HEK293 (cell line): ENCODE data around the gene VPS9D1.

Experiments used
- CTCF ChIA-PET: fragments of 350-600 bp; formaldehyde crosslinking; extraction: SDS; loops from one replicate; lab custom pipeline; 2021; ENCODE audit warnings: antibody characterized with exemption; lab: Yijun Ruan, JAX
- POLR2A ChIA-PET: fragments of 300-600 bp; formaldehyde crosslinking; extraction: SDS; loops from one replicate; lab custom pipeline; 2020; ENCODE audit warnings: antibody characterized with exemption, inconsistent platforms; lab: Yijun Ruan, JAX
- H3K27ac ChIP-seq: fragments of 200-500 bp; sonication (Bioruptor generic); 2 replicates; pipeline ENCODE4 v1.5.1; 2014; ENCODE audit warnings: low read depth, low read length, control low read depth, inconsistent platforms; ENCODE audit errors: extremely low read depth
- H3K36me3 ChIP-seq, 2 experiments: fragments of 200-500 bp in 1 of 2; sonication (Bioruptor generic) in 1 of 2; 1 replicate in 1 of 2; 2 replicates in 1 of 2; pipeline ENCODE4 v1.5.1; 2014 to 2017; ENCODE audit warnings: inconsistent platforms in 2 of 2, low read length in 2 of 2; ENCODE audit not compliant: control insufficient read depth in 2 of 2, insufficient read depth in 1 of 2
- H3K4me1 ChIP-seq: fragments of 200-500 bp; sonication (Bioruptor generic); 2 replicates; pipeline ENCODE4 v1.5.1; 2014; ENCODE audit warnings: mild to moderate bottlenecking, low read length, inconsistent platforms; ENCODE audit not compliant: control insufficient read depth, insufficient read depth
- H3K4me3 ChIP-seq: 2 replicates; pipeline ENCODE4 v1.5.1; 2011; ENCODE audit warnings: low read depth, mild to moderate bottlenecking, control low read depth, low read length, moderate library complexity
- H3K9me3 ChIP-seq: fragments of 200-500 bp; sonication (Bioruptor generic); 2 replicates; pipeline ENCODE4 v1.5.1; 2014; ENCODE audit warnings: low read depth, low read length, inconsistent platforms; ENCODE audit not compliant: control insufficient read depth, insufficient read depth
- GLIS2 ChIP-seq: fragments of 450-650 bp; formaldehyde crosslinking; IDR thresholded peaks from 2 replicates; pipeline ENCODE4 v1.5.1; 2016; ENCODE audit warnings: missing biosample characterization, missing genetic modification characterization
- ZBTB21 ChIP-seq: fragments of 450-650 bp; formaldehyde crosslinking; IDR thresholded peaks from 2 replicates; pipeline ENCODE4 v1.5.1; 2017; ENCODE audit warnings: missing biosample characterization, missing genetic modification characterization
- ZBTB8A ChIP-seq: fragments of 450-650 bp; formaldehyde crosslinking; IDR thresholded peaks from 2 replicates; pipeline ENCODE4 v1.5.1; 2016; ENCODE audit warnings: missing biosample characterization, missing genetic modification characterization
- ZNF248 ChIP-seq: fragments of 450-650 bp; formaldehyde crosslinking; IDR thresholded peaks from 2 replicates; pipeline ENCODE4 v1.5.1; 2017; ENCODE audit warnings: missing biosample characterization, missing genetic modification characterization
- ZNF266 ChIP-seq: fragments of 450-650 bp; formaldehyde crosslinking; IDR thresholded peaks from 2 replicates; pipeline ENCODE4 v1.5.1; 2016; ENCODE audit warnings: missing biosample characterization, missing genetic modification characterization, low read depth
- ZNF600 ChIP-seq: fragments of 450-650 bp; formaldehyde crosslinking; IDR thresholded peaks from 2 replicates; pipeline ENCODE4 v1.5.1; 2016; ENCODE audit warnings: missing biosample characterization, missing genetic modification characterization
- TF ChIP-seq, protein P1 (sequence below): fragments of 450-650 bp; formaldehyde crosslinking; IDR thresholded peaks from 2 replicates; pipeline ENCODE4 v1.5.1; 2016; ENCODE audit warnings: missing biosample characterization, missing genetic modification characterization, borderline replicate concordance
- TF ChIP-seq, protein P2 (sequence below): sonication (generic); formaldehyde crosslinking; IDR thresholded peaks from 2 replicates; pipeline ENCODE4 v1.8.1; 2022; ENCODE audit warnings: mild to moderate bottlenecking, moderate library complexity, missing genetic modification reagents
- TF ChIP-seq, protein P3 (sequence below): fragments of 450-650 bp; formaldehyde crosslinking; IDR thresholded peaks from 2 replicates; pipeline ENCODE4 v1.5.0; 2017; ENCODE audit warnings: missing biosample characterization, missing genetic modification characterization, borderline replicate concordance
- TF ChIP-seq, protein P4 (sequence below): fragments of 450-650 bp; formaldehyde crosslinking; IDR thresholded peaks from 2 replicates; pipeline ENCODE4 v1.5.1; 2016; ENCODE audit warnings: missing biosample characterization, missing genetic modification characterization, low read depth

Gene VPS9D1

DNA sequence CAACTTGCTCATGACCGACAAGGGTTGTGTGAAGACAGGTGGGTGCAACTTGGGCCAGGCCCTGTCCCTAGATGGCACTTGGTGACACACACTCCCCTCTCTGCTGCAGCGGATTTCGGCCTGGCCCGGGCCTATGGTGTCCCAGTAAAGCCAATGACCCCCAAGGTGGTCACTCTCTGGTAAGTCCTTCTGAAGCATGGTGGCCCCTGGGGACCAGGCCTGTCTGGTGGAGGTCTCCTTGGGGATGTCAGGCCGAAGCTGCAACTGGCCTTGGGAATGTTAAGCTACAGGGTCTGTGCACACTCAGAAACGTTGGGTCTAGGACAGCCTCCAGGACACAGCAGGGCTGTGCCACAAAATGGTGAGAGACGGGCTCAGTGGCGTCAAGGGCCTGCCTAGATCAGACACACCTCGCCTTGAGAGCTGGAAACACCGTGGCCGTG lies 27.4 kb downstream of the VPS9D1 start:
- H3K36me3 ChIP-seq: peaks cover 0 to 81% of the 10 kb centered on the region in 2 experiments; a peak in 2 of 3 replicates
- no peak overlapping the region for H3K4me3 ChIP-seq
- H3K4me1 ChIP-seq: no peaks in the 10 kb centered on the region
- no peaks in the 10 kb centered on the region for H3K9me3 ChIP-seq
- ChIA-PET CTCF (no interaction called here), POLR2A (interaction anchor here (1.8 kb wide), 1 partner anchor 13 kb away, joined by 4 read pairs; no protein-coding TSS in a partner anchor)
- TF ChIP-seq GLIS2 (tag by site-specific recombination): 0 out of 2 replicates have a peak, but pooled peaks have one; percentile 10
- TF ChIP-seq, protein P1, sequence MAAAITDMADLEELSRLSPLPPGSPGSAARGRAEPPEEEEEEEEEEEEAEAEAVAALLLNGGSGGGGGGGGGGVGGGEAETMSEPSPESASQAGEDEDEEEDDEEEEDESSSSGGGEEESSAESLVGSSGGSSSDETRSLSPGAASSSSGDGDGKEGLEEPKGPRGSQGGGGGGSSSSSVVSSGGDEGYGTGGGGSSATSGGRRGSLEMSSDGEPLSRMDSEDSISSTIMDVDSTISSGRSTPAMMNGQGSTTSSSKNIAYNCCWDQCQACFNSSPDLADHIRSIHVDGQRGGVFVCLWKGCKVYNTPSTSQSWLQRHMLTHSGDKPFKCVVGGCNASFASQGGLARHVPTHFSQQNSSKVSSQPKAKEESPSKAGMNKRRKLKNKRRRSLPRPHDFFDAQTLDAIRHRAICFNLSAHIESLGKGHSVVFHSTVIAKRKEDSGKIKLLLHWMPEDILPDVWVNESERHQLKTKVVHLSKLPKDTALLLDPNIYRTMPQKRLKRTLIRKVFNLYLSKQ (tag by site-specific recombination): no peak
- H3K27ac ChIP-seq: no peak overlapping the region

DNA sequence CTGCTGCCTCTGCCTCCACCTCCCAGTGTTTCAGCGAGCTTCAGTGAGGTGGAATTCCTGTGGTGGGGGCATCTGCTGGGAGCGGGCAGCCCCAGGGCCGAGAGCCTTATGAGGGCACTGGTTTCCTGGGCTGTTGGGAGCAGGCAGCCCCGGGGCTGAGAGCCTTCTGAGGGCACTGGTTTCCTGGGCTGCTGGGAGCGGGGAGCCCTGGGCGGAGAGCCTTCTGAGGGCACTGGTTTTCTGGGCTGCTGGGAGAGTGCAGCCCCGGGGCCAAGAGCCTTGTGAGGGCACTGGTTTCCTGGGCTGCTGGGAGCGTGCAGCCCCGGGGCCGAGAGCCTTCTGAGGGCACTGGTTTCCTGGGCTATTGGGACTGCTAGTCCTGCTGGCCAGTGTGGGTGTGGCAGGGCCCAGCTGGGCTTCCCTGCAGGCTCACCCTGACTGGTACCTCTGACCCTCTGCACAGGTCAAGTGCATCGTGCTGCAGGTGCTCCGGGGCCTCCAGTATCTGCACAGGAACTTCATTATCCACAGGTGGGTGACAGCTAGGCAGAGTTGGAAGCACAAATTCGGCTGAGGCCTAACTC lies 28.6 kb downstream of the VPS9D1 start:
- peaks cover 0 to 71% of the 10 kb centered on the region in 2 experiments; a peak in 2 of 3 replicates for H3K36me3 ChIP-seq
- ChIA-PET POLR2A (no interaction called here), CTCF (interaction anchor here (0.6 kb wide), 1 partner anchor 8 kb away, joined by 3 read pairs; no protein-coding TSS in a partner anchor)
- H3K9me3 ChIP-seq: no peaks in the 10 kb centered on the region
- H3K27ac ChIP-seq: no peak overlapping the region
- no peak for TF ChIP-seq ZNF266 (tag by site-specific recombination)
- TF ChIP-seq ZBTB8A (tag by site-specific recombination): peak; percentile 50
- TF ChIP-seq, protein P2, sequence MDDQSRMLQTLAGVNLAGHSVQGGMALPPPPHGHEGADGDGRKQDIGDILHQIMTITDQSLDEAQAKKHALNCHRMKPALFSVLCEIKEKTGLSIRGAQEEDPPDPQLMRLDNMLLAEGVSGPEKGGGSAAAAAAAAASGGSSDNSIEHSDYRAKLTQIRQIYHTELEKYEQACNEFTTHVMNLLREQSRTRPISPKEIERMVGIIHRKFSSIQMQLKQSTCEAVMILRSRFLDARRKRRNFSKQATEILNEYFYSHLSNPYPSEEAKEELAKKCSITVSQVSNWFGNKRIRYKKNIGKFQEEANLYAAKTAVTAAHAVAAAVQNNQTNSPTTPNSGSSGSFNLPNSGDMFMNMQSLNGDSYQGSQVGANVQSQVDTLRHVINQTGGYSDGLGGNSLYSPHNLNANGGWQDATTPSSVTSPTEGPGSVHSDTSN (CRISPR knock-in tag): no peak
- TF ChIP-seq ZNF248 (tag by site-specific recombination): no peak
- no peaks in the 10 kb centered on the region for H3K4me1 ChIP-seq
- H3K4me3 ChIP-seq: no peak overlapping the region

DNA sequence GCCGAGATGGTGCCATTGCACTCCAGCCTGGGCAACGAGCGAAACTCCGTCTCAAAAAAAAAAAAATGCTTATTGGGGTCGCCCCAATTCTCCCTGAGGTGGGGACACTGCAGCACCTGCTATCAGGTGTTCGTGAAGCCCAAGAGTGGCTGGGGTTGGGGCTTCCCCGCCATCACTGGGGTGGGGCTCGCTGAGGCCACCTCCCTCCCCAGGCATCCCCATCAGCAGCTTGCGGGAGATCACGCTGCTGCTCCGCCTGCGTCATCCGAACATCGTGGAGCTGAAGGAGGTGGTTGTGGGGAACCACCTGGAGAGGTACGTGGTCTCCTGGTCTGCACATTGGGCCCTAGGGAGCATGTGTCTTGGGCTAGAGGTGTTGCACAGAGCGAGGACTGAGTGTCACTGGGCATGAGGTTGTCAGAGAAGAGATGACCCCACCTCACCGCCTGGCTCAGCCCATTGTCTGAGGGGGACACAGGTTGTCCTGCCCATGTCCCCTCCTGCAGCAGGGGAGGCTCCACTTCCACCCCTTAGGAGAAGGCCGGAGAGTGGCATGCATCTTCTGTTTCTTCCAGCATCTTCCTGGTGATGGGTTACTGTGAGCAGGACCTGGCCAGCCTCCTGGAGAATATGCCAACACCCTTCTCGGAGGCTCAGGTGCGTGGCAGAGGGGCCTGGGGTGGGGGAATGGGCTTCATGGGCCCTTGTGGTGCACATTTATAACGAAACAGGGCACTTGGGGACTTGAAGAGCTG lies 29.3 kb downstream of the VPS9D1 start:
- CTCF ChIA-PET: interaction anchor here (0.5 to 0.6 kb wide), 2 partner anchors 9 to 156 kb away, joined by 3 to 4 read pairs; no protein-coding TSS in a partner anchor
- Histone ChIP-seq H3K36me3 (peaks cover 0 to 64% of the 10 kb centered on the region in 2 experiments; a peak in 2 of 3 replicates), H3K4me3 (no peak overlapping the region), H3K27ac (no peak overlapping the region), H3K4me1 (no peaks in the 10 kb centered on the region)
- TF ChIP-seq, protein P3, sequence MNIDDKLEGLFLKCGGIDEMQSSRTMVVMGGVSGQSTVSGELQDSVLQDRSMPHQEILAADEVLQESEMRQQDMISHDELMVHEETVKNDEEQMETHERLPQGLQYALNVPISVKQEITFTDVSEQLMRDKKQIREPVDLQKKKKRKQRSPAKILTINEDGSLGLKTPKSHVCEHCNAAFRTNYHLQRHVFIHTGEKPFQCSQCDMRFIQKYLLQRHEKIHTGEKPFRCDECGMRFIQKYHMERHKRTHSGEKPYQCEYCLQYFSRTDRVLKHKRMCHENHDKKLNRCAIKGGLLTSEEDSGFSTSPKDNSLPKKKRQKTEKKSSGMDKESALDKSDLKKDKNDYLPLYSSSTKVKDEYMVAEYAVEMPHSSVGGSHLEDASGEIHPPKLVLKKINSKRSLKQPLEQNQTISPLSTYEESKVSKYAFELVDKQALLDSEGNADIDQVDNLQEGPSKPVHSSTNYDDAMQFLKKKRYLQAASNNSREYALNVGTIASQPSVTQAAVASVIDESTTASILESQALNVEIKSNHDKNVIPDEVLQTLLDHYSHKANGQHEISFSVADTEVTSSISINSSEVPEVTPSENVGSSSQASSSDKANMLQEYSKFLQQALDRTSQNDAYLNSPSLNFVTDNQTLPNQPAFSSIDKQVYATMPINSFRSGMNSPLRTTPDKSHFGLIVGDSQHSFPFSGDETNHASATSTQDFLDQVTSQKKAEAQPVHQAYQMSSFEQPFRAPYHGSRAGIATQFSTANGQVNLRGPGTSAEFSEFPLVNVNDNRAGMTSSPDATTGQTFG (tag by site-specific recombination): no peak
- TF ChIP-seq, all 188 proteins: peak for 0
- H3K9me3 ChIP-seq: no peaks in the 10 kb centered on the region
- POLR2A ChIA-PET: no interaction called here

DNA sequence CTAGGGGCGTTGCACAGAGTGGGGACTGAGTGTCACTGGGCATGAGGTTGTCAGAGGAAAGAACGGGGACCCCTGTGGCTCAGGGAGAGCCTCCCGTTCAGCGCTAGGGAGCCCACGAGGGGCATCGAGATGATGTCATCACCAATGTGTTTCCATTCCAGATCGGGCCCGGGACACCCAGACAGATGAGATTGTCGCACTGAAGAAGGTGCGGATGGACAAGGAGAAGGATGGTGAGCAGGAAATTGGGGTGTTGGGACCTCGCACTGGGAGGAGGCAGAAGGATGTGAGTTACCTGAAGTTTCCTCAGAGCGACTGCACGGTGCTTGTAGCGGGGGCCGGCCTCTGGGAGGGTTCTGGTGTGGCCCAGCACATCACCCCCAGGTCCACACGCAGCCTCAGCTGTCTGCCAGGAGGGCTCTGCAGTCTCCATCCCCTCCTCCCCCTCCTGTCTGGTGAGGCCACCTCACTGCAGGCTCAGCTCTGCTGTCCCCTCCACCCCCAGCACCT lies 30.3 kb downstream of the VPS9D1 start:
- H3K36me3 ChIP-seq: peaks cover 0 to 55% of the 10 kb centered on the region in 2 experiments; a peak in 2 of 3 replicates
- H3K27ac ChIP-seq: no peak overlapping the region
- CTCF ChIA-PET: interaction anchor here (1.2 kb wide), 1 partner anchor 9 kb away, joined by 4 read pairs; no protein-coding TSS in a partner anchor
- H3K9me3 ChIP-seq: no peaks in the 10 kb centered on the region
- H3K4me1 ChIP-seq: no peaks in the 10 kb centered on the region
- TF ChIP-seq ZBTB21 (tag by site-specific recombination) (no peak), GLIS2 (tag by site-specific recombination) (0 out of 2 replicates have a peak, but pooled peaks have one; percentile 7), ZNF600 (tag by site-specific recombination) (no peak)
- TF ChIP-seq, protein P4, sequence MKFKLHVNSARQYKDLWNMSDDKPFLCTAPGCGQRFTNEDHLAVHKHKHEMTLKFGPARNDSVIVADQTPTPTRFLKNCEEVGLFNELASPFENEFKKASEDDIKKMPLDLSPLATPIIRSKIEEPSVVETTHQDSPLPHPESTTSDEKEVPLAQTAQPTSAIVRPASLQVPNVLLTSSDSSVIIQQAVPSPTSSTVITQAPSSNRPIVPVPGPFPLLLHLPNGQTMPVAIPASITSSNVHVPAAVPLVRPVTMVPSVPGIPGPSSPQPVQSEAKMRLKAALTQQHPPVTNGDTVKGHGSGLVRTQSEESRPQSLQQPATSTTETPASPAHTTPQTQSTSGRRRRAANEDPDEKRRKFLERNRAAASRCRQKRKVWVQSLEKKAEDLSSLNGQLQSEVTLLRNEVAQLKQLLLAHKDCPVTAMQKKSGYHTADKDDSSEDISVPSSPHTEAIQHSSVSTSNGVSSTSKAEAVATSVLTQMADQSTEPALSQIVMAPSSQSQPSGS (tag by site-specific recombination): peak; percentile 59
- H3K4me3 ChIP-seq: no peak overlapping the region
- POLR2A ChIA-PET: no interaction called here
